DMS153 treated with DMSO at 0.1 percent for 48 hours (cell line): ENCODE data around the gene PKD1L1.
"Not testable (repeated sequence)": the region's sequence is repeated elsewhere in the genome, so short reads cannot be mapped to it uniquely, and the experiment has no call there.

Experiments
- DNase-seq: peaks from one replicate; lab custom pipeline; 2025; ENCODE audit not compliant: unreplicated experiment; lab: John Stamatoyannopoulos, UW

PKD1L1 gene

DNA sequence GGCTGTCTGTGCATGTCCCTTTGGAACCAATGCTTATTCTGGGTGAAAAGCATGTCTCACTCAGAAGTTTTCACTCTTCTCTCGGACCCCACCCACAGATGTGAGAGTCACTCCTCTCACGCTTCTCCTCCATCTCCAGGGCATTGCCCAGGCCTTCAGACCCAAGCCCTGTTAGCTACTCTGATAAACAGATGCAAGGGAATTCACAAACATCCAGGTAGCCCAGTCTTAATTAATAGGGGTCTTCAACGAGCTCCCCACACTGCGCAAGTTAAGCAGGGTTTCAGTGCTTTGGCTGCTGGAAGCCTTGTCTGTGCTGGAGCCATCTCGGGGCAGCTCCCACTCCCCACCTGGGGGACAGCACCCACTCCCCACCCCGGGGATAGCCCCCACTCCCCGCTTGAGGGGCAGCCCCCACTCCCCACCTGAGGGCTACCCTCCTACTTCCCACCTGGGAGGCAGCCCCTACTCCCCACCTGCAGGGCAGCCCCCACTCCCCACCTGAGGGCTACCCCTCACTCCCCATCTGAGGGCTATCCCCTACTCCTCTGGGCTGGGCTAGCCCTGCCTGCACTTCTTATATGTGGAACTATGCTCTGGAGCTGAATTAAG is 8.7 kb downstream of the PKD1L1 start:
- DNase-seq: no peak

DNA sequence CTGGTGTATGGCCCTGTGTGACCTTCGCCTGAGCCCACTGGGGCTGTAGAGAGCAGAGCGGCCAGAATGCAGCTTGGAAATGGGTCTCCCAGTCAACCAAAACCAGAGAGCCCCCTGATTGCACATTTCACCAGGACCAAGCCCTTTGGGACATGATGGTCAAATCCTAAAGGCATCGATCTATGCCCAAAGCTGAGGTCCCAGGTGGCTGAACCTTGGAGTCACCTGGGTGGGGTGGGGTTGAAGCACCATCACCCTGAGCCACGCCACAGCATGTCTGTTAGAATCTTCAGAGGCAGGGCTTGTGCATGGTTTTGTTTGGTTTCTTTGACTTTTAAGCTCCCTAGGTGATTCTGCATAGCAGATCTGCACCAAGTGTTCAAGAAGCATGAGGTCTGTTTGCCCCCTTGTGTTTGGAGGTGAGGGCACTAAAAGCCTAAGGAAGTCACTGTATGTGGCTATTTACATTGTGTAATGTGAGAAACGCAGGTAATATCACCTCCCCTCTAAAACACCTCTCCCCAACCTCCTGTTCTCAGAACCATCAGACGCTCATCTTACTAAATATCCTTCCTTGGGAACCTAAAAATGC is 9.6 kb downstream of the PKD1L1 start:
- DNase-seq: no peak

DNA sequence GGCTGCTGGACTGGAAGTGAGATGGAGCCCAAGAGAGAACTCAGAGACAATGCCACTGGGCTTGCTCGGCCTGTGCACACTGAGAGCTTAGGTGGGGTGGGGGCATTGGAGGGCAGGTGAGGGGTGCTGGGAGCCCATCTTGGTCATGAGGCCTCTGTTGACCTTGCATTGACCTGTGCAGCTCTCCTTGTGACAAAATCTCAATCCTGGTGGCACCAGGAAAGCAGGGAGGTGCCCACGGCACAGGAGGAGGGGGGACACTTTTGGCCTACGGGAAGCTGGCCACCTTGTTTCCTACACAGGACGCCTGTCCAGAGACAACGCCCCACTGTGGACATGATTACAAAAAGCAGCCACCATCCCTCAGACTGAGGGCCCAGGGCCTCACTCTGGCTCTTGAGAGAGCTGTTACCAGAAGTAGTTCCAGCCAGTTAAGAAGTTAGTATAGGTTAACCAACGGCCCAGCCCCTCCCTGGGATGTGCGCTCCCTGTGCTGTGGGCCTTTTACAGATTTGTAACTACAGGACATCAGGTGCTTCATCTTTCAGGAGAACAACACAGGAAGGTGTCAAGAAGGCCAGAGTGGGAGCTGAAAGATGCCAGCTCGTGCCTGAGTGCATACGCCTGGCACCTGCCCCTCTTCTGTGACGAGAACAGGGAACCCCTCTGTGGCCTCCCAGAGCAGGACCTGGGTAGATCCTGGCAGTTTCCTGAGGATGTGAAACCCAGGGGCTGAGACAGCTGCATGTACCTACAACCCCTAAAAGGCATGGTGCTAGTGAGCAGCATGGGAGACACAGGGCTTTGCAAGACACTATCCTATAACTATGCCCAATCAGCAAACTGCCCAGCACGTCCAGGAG is 10.3 kb downstream of the PKD1L1 start:
- DNase-seq: no peak

DNA sequence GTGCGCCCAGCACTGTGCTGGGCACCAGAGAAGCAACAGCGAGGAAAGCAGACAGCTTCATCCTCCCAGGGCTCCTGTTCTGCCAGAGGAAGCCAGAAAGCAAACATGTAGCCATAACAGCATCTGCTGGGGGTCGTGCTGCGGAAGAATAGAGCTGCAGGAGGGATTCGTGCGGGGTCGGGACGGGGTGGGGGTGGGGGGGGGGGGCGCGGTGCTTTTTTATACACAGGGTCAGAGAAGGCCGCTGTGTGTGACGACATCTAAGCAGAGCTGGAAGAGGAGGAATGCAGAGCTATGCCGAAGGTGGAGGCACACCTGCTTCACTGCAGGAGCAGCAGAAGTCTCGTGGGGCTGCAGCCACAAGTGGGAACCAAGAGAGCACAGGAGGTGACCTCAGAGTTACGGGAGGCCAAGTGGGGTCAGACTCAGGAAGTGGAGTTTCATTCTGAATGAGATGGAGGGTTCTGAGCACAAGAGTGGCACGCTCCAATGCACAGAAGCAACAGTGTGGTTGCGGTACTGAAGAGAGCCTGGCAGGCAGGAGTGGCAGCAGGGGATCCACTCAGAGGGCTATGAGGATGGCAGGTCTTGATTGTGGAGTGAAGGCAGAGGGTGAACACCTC is 11.1 kb downstream of the PKD1L1 start:
- no peak for DNase-seq

DNA sequence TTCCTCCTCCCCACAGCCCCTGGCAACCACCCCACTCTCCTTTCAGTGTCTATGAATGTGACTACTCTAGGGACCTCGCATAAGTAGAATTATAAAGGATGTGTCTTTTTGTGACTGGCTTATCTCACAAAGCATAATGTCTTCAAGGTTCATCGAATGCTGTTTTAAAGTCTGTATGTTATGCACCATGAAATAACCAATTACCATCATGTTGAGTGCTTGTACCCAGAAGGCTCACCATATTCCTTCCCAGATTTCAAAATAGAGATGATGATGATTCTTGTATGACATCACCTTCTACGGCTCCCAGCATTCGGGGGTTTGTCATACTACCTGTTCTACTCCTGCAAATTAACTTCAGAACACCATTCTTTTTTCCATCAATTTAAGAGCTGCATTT is 11.9 kb downstream of the PKD1L1 start:
- DNase-seq: no peak

DNA sequence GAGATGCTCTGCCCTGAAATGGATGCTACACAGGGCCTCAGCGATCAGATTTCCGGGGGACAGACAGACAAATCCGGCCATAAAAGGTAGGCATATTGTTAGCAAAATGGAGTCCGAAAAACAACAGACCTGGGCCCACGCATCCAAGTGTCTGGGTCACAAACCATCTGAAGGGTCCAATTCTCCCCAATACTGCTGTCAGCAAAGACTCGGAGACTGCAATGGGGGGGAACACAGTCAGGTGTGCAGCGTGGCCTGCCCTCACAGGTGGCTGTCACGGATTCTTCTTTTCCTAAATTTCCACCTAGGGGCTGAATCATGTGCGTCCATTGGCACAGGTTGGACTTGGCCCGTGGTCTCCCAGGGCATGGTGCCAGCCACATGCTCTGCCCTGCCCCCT is 12.9 kb downstream of the PKD1L1 start:
- DNase-seq: no peak

DNA sequence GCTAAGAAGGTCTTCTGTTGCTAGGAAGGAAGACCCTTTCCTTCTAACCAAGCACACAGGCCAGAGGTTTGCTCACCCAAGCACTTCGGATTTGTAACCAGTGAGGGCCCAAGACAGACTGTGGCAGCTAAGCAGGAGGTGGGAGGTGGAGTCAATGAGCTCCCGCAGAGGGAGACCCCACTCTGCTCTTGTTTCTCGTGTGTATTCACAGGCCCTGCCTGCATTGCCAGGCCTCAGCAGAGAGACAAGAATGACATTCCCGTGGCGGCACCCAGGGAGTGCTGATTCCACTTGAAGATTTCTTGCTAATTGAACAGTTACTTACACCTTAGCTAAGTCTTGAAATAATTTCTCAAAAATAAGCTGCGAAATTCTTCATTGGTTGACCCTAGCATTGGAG is 13.4 kb downstream of the PKD1L1 start:
- no peak for DNase-seq

DNA sequence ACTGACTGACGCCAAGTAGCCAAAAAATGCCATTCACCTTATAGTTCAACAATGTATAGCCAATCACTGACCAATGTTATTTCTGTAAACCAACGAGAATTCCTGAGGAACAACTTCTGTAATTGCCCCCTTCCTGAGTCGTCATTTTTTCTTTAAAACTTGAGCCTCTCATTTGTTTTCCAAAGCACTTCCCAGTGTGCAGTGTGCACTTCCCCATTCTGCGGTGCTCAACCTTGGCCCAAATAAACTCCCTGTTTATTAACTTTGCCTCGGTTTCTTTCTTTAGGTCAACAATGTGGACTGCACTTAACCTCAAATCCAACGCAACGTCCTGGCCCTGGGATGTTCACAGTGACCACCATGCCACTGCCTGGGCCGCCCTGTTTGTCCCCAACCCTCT is 15.1 kb downstream of the PKD1L1 start:
- no peak for DNase-seq

DNA sequence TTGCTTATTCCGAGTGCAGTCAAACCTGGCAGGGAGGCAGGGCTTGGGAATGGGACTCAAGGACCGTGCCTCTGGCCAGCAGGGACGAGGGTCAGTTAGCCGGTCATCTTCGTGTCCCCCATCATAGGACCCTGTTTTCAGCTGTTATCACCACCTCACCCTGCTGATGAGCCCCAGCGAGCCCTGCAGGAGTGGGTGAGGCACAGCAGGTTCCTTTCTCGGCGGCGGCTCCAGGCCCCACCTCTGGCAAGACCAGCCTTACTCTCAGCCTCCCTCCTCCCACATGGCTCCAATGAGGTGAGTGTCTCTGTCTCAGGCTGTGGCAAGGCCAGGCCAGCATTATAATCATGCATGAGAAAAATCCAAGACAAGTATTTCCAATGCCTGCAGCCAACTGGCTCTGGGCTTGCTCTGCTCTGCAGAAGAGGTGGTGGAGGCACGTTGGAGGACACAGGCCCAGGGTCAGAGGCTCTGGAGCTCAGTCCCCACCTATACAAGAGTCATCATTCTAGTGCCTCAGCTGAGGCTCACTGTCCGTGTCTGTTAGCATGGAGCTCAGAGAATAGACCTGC is 15.7 kb downstream of the PKD1L1 start:
- DNase-seq: no peak

DNA sequence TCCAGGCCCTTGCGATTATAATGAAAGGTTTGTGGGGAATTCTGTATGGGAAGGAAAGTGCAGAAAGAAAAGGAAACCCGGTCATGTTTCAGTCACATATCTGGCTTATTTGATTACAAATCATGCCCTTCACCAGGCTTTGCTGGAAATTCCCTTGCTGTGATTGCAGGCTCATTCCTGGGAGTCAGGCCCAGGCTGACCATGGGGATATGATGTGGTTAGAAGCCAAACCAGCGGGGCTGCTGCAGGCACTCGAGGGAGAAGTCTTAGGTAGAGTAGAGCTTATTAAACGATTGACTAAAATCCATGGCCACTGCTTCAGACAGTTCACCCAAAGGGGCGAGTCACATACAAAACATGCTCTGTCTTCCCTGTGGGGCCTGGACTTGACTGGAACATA is 16.2 kb downstream of the PKD1L1 start:
- no peak for DNase-seq

DNA sequence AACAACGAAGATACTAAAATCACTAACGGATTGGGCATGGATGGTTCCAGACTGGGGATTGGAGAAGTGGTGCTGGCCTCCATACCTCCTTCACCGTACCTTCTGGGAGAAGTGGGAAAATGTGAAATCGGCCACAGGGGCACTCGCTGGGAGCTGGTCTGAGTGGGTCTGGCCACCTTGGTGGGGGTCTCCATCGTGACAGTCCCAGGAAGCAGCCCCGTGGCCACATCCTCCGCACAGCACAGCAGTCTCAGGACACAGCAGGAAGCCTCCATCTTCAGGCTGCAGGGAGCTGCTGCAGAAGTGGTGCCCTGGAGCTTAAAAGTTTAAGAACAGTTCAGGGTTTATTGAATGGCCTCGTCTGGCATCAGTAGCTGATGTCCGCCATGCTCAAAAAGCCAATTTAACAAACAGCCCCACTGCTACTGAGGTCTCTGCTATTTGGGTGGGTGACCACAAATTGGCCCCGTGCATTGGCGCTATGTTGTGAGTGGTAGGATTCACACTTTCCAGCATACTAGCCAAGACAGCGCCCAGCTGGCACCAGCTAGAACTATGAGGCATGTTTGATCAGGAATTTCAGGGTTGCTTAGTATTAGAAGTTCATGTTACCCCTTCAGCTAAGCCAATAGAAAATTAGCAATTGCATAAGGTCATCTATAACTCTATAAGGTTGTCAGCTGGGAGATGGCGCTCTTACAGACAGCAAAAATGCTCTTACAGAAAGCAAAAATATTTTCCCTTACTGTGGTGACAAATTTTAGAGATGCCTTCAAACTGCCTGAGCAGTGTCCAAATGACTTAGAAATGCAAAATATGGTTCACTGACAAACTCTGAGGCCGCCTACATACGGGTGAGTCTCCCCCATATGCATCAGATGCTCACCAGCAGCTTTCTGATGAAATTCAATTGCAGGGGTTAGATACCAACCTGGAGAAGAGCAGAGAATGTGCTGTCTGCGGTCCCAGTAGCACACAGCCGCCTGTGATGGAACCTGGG is 17.0 kb downstream of the PKD1L1 start:
- DNase-seq: no peak

DNA sequence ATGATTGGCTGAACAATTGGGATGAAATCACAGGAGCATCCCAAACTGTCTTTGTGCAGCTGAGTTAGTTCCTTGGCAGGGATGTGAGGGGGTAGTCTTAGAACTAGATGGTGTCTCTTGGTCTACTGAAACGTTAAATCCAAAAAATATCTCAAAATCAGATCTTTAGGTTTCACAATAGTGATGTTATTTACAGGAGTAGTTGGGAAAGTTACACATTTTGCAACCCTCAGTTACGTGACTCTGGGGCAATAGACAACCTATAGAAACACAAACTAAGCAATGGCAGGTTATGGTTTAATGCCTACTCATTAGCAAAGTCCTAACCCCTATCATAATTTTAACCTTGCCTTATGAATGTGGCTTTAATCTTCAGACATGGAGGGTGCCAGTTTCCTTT is 24.0 kb downstream of the PKD1L1 start:
- no peak for DNase-seq

DNA sequence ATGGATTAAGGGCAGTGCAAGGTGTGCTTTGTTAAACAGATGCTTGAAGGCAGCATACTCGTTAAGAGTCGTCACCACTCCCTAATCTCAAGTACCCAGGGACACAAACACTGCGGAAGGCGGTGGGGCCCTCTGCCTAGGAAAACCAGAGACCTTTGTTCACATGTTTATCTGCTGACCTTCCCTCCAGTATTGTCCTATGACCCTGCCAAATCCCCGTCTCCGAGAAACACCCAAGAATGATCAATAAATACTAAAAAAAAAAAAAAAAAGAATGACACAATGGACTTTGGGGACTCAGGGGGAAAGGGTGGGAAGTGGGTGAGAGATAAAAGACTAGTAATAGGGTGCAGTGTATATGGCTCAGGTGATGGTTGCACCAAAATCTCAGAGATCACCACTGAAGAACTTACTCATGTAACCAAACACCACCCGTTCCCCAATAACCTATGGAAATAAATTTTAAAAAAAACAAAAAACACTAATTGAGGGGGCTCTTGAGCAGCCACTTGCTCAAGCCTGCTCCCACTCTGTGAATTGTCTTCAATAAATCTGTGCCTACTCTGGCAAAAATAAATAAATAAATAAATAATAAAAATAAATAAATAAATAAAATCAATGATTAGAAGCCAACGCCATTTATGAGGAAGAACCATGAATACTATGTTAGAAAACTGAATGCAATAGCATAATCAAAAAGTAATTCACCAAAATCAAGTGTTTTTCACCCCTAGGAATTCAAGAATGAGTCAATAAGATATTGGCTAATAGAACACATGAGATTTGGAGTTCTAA is 25.0 kb downstream of the PKD1L1 start:
- DNase-seq: not testable (repeated sequence)

DNA sequence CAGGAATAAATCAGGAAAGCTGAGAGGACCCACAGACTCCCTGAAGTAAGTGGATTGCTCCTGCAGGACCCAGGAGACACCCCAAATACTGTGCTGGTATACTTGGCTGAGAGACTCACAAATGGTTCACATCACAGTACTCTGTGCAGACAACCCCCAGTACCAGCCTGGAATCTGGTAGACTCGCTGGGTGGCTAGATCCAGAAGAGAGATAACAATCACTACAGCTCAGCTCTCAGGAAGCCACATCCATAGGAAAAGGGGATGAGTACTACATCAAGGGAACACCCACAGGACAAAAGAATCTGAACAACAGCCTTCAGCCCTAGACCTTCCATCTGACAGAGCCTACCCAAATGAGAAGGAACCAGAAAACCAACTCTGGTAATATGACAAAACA is 31.8 kb downstream of the PKD1L1 start:
- not testable (repeated sequence) for DNase-seq

DNA sequence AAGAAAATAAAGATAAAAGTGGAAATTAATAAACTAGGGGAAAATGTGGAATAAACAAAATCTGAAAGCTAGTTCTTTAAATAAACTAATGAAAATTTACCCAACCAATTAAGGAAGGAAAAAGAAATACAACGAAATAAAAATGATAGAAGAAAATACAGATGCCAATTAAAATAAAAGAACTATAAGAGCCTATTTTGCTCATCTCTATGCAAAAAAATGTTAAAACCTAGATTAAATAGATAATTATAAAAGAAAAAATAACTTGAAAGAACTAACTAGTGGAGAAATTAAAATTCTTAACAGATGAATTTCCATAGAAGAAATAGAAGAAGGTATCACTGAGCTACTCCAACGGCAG is 32.7 kb downstream of the PKD1L1 start:
- DNase-seq: no peak

DNA sequence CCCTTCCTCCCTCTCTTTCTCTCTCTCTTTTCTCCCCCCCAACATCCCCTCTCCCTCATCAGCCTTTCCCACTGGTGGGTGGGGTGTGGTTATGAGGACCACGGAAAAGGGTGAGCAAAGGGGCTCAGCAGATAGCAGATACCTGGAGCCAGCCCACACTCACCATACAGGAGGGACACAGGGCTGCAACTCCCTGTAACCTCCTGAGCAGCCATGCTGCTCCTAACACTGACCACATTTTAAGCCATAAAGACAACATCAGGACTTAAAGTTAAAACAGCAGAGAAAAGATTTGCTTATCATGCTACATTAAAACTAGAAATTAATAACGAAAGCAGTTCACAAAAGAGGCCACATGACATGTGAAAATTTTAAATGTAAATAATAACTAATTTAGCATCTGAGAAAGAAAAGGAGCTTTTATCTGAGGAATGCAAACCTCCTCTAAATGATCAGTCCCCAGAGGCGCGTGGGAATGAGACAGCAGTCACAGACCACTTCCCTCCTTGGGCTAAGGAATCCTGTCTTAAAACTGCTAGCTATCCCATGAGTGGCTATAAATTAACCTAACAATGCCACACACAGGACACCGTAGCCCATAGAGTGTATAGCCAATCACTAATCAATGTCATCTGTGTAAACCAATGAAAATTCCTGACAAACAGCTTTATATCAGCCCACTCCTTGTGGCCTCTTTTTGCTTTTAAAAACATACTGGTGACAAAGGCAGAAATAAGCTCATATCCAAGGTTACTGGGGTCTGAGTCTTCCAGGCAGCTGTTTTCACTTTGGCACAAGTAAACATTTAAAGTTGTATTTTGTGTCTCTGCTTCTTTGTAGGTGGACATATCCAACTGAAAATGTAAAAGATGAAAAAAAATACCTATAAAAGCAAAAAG is 33.3 kb downstream of the PKD1L1 start:
- DNase-seq: no peak

DNA sequence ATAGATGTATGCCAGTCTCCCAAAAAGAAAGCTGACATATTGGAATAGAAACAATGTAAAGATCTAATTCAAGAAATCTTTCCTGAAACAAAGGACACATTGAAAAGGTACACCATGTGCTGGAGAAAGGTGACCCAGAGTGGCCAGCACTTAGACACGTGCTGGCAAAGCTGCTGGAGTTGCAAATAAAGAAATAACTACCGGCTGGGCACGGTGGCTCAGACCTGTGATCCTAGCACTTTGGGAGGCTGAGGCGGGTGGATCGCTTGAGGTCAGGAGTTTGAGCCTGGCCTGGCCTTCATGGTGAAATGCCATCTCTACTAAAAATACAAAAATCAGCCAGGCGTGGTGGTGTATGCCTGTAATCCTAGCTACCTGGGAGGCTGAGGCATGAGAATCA is 35.9 kb downstream of the PKD1L1 start:
- no peak for DNase-seq

DNA sequence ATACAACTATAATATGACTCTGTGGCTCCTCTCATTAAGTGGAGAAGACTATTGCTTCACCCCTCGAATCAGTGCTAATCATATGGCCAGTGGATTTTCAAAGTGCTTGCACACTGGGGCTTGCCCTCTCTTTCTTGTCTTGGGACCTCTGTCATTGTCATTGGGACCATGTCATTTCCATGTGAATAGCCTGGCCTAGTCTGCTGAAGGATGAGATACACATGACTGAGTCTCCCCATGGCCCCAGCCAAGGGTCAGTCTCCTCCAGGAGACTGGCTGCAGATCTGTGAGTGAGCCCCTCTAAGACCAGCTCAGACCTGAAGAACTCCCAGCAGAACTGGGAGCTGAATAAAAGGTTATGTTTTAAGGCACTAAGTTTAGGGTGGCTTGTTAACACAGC is 39.5 kb downstream of the PKD1L1 start:
- no peak for DNase-seq
